ENCODE data around the gene HOXB5. TPM values are rescaled to one million over a fixed set of nuclear protein-coding genes. Genes with fewer than 3 reads are reported as not detected.

The HOXB5 gene
- total and polyA plus RNA-seq, 2 of the 4 experiments (the other 2 are of a cell fraction): 0.54 to 18.0 TPM

DNA sequence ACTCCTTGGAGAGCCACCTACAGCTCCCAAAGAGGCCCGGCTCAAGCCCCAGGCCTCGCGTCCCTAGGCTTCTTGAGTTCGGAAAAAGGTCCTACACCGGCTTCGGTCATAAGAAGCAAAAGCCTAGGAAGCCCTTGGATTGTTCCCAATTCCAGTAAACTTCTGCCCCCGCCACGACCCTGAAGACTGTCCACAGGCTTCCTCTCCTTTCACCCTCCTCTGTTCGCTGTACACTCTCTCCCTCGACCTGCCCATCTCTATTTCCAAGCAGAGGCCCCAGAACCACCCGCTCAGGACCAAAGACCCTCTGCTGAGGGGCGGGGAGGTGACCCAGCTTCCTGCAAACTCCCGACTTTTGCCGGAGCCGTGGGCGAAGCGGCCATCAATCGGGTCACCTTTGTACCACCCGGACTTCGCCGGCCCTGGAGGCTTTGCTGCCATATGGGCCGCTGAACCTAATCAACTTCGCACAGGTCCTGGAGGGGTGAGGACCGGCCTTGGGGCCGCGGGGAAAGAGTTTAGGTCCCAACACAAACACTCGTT lies 51.4 kb downstream of the HOXB5 start (continued):
- TF ChIP-seq CEBPB (IDR thresholded peaks at IDR 0.05; ENCODE audit: low read depth, low read length): no peak

- Histone ChIP-seq H2BK120ac (ENCODE audit: low read depth, low read length) (peak overlapping the region; percentile 92), H3K56ac (ENCODE audit: extremely low read depth, insufficient read depth, low read length) (peak overlapping the region; percentile 98), H4K91ac (ENCODE audit: insufficient read depth, low read depth, low read length) (peak overlapping the region; percentile 99), H3K4me2 (ENCODE audit: low read depth, low read length) (peak overlapping the region; percentile 97), H3K27me3 (ENCODE audit: control insufficient read depth, insufficient read depth, low read length) (no peaks in the 10 kb centered on the region), H3K4ac (ENCODE audit: low read depth, low read length) (peak overlapping the region; percentile 96), H4K8ac (ENCODE audit: low read depth in 2 of 2, low read length in 2 of 2) (peak overlapping the region; percentile 84 to 99), H3K9me1 (ENCODE audit: insufficient read depth, low read length) (peaks cover 10% of the 10 kb centered on the region), H2AK9ac (replicated peaks; ENCODE audit: low read depth, low read length, poor library complexity) (peak overlapping the region; percentile 96), H2BK20ac (ENCODE audit: low read depth, low read length) (peak overlapping the region; percentile 65), H3K27ac (ENCODE audit: insufficient read depth, low read length) (peak overlapping the region; percentile 99), H3K9ac (ENCODE audit: low read depth, low read length) (peak overlapping the region; percentile 100), H2BK15ac (ENCODE audit: low read depth, low read length) (peak overlapping the region; percentile 99; the same call in 2 of the 3 replicates), H4K20me1 (ENCODE audit: insufficient read depth, low read length) (no peaks in the 10 kb centered on the region), H3K9me3 (ENCODE audit: control insufficient read depth, insufficient read depth, low read length) (no peaks in the 10 kb centered on the region), H3K36me3 (ENCODE audit: control insufficient read depth, insufficient read depth, low read length) (peaks cover 20% of the 10 kb centered on the region), H3K14ac (replicated peaks; ENCODE audit: low read depth, low read length) (peak overlapping the region; percentile 98), H2BK5ac (ENCODE audit: low read depth, low read length, poor library complexity, severe bottlenecking) (peak overlapping the region; percentile 96), H2AFZ (replicated peaks; ENCODE audit: low read length, poor library complexity) (peak overlapping the region; percentile 77), H3K4me1 (ENCODE audit: control insufficient read depth, insufficient read depth, low read length) (peaks cover 25% of the 10 kb centered on the region), H4K5ac (ENCODE audit: low read depth, low read length) (peak overlapping the region; percentile 99), H3K23ac (ENCODE audit: low read depth, low read length) (peak overlapping the region; percentile 97), H3K18ac (ENCODE audit: low read depth, low read length) (peak overlapping the region; percentile 99), H2AK5ac (ENCODE audit: low read depth, low read length) (peak overlapping the region; percentile 99), H3K79me1 (ENCODE audit: low read depth in 1 of 2, low read length in 2 of 2) (peaks cover 0 to 37% of the 10 kb centered on the region in 2 experiments; a peak in 2 of 4 replicates), H3K4me3 (ENCODE audit: insufficient read depth, low read depth, low read length) (peak overlapping the region; percentile 96)
- peak; percentile 69 for DNase-seq
- ChIA-PET POLR2A (ENCODE audit: unreplicated experiment) (interaction anchor here (0.6 to 1.6 kb wide), 19 partner anchors 14 to 725 kb away, joined by 3 to 25 read pairs (median 5); partner anchors contain the start of gene HOXB3), CTCF (interaction anchor here (0.6 to 2.8 kb wide), 4 partner anchors 16 to 55 kb away, joined by 3 to 10 read pairs (median 6); no protein-coding TSS in a partner anchor)
- no peak for TF ChIP-seq FOS (IDR thresholded peaks at IDR 0.05; ENCODE audit: low read depth, low read length)
- TF ChIP-seq POLR2A (IDR thresholded peaks at IDR 0.05; ENCODE audit: low read depth, low read length): peak; percentile 70
- 0 out of 2 replicates have a peak, but pooled peaks have one; percentile 4 for TF ChIP-seq MXI1 (IDR thresholded peaks at IDR 0.05; ENCODE audit: borderline replicate concordance, low read depth, low read length)
- no TSS peak for BruUV-seq (replicated peaks)
- in situ Hi-C loops (cut with MboI; ENCODE audit: low sequenced_read_pairs) (loop anchor here (10.0 kb wide), 1 partner anchor 187 kb away; no protein-coding TSS in a partner anchor), intact Hi-C loops (cut with micrococcal nuclease) (loop anchor here (1.0 to 2.0 kb wide), 6 partner anchors 37 to 205 kb away; no protein-coding TSS in a partner anchor), dilution Hi-C loops (cut with HindIII; ENCODE audit: low sequenced_read_pairs, unreplicated experiment) (no loop called here)
- 0% methylated on average over 10 of the region's 36 CpGs; no CpG with 5 or more reads in 1 of the 2 experiments for WGBS, 2 experiments (ENCODE audit: extremely low coverage in 2 of 2, insufficient read length in 1 of 2)
- ATAC-seq (ENCODE audit: low read depth): peak; percentile 36
Observed at GRCh38 chr17:48541577-48542113, 51.9 kb downstream of the HOXB5 start.

Small RNA genes lying within 50 kb of the gene (microRNA-seq; reads per million reads assigned to microRNA genes)
- 0 to 2.2 reads per million in 2 experiments for gene MIR196A1 (ENCODE audit: insufficient read depth in 1 of 2, insufficient read length in 1 of 2, unreplicated experiment in 1 of 2)

Small RNA genes lying within 50 kb of the gene (small RNA-seq; reads per million reads assigned to genes)
- gene MIR196A1: 0 reads per million in 5 experiments

Other genes starting within 250 kb of the HOXB5 start
- gene SKAP1, start 163.6 kb downstream of the HOXB5 start, total RNA-seq (2012; rRNA removed): not detected in 2 replicates
- gene SKAP1, start 163.6 kb downstream of the HOXB5 start, polyA plus RNA-seq (2012; rRNA removed): not detected in 2 replicates
- gene HOXB1, start 62.8 kb downstream of the HOXB5 start, total RNA-seq (2012; rRNA removed): not detected in 2 replicates
- gene HOXB1, start 62.8 kb downstream of the HOXB5 start, polyA plus RNA-seq (2012; rRNA removed): not detected in 2 replicates
- gene HOXB2, start 48.7 kb downstream of the HOXB5 start, total RNA-seq (2012; rRNA removed): 2.7 and 3.1 TPM in 2 replicates
- 29.9 and 33.8 TPM in 2 replicates for gene HOXB2, start 48.7 kb downstream of the HOXB5 start, polyA plus RNA-seq (2012; rRNA removed)
- 1.9 and 2.0 TPM in 2 replicates for gene HOXB4, start 15.4 kb downstream of the HOXB5 start, total RNA-seq (2012; rRNA removed)
- 7.8 and 8.5 TPM in 2 replicates for gene HOXB4, start 15.4 kb downstream of the HOXB5 start, polyA plus RNA-seq (2012; rRNA removed)
- gene HOXB3, start 3.5 kb downstream of the HOXB5 start, total RNA-seq (2012; rRNA removed): 6.3 and 8.6 TPM in 2 replicates
- gene HOXB3, start 3.5 kb downstream of the HOXB5 start, polyA plus RNA-seq (2012; rRNA removed): 59.6 and 76.4 TPM in 2 replicates
- 11.1 and 11.9 TPM in 2 replicates for gene HOXB6, start 11.2 kb upstream of the HOXB5 start, total RNA-seq (2012; rRNA removed)
- 42.2 and 48.1 TPM in 2 replicates for gene HOXB6, start 11.2 kb upstream of the HOXB5 start, polyA plus RNA-seq (2012; rRNA removed)
- gene HOXB7, start 17.2 kb upstream of the HOXB5 start, total RNA-seq (2012; rRNA removed): 1.8 and 3.3 TPM in 2 replicates
- 6.7 and 7.5 TPM in 2 replicates for gene HOXB7, start 17.2 kb upstream of the HOXB5 start, polyA plus RNA-seq (2012; rRNA removed)
- gene HOXB8, start 21.5 kb upstream of the HOXB5 start, total RNA-seq (2012; rRNA removed): 0.54 and 0.56 TPM in 2 replicates
- 5.3 and 6.2 TPM in 2 replicates for gene HOXB8, start 21.5 kb upstream of the HOXB5 start, polyA plus RNA-seq (2012; rRNA removed)
- under 0.01 TPM in 1 of 2 replicates, not detected in the other for gene HOXB9, start 32.6 kb upstream of the HOXB5 start, total RNA-seq (2012; rRNA removed)
- gene HOXB9, start 32.6 kb upstream of the HOXB5 start, polyA plus RNA-seq (2012; rRNA removed): 0.05 and 0.07 TPM in 2 replicates
- gene PRAC1, start 128.7 kb upstream of the HOXB5 start, total RNA-seq (2012; rRNA removed): not detected in 2 replicates
- not detected in 2 replicates for gene PRAC1, start 128.7 kb upstream of the HOXB5 start, polyA plus RNA-seq (2012; rRNA removed)
- gene PRAC2, start 129.4 kb upstream of the HOXB5 start, total RNA-seq (2012; rRNA removed): not detected in 2 replicates
- gene PRAC2, start 129.4 kb upstream of the HOXB5 start, polyA plus RNA-seq (2012; rRNA removed): not detected in 2 replicates
- not detected in 2 replicates for gene HOXB13, start 135.0 kb upstream of the HOXB5 start, total RNA-seq (2012; rRNA removed)
- gene HOXB13, start 135.0 kb upstream of the HOXB5 start, polyA plus RNA-seq (2012; rRNA removed): not detected in 2 replicates
- gene TTLL6, start 223.4 kb upstream of the HOXB5 start, total RNA-seq (2012; rRNA removed): not detected in 2 replicates
- not detected in 2 replicates for gene TTLL6, start 223.4 kb upstream of the HOXB5 start, polyA plus RNA-seq (2012; rRNA removed)
- 32.2 and 53.4 TPM in 2 replicates for gene CALCOCO2, start 237.3 kb upstream of the HOXB5 start, total RNA-seq (2012; rRNA removed)
- 31.1 and 35.9 TPM in 2 replicates for gene CALCOCO2, start 237.3 kb upstream of the HOXB5 start, polyA plus RNA-seq (2012; rRNA removed)